Right cardiac atrium (tissue), 5 donors: Measurements from ENCODE around the gene SMARCD3. TPM values are rescaled to one million over a fixed set of nuclear protein-coding genes. Genes with fewer than 3 reads are reported as not detected.

Experiments used
- ATAC-seq, 2 donors: fragments of 200-7000 bp; cut with Tn5 transposase; one replicate each; pipeline versions ENCODE4 v1.8.0 to v1.9.1; 2020; ENCODE audit warnings: moderate library complexity in 2 of 2, mild to moderate bottlenecking in 1 of 2
- DNase-seq, 3 donors: peaks; one replicate each; pipeline ENCODE4 v3.0.0-alpha.2; 2020
- H3K27ac ChIP-seq: one replicate; pipeline ENCODE4 v1.5.1; 2013; ENCODE audit warnings: mild to moderate bottlenecking, low read length, control low read depth, moderate library complexity
- H3K27me3 ChIP-seq: one replicate; pipeline ENCODE4 v1.6.1; 2013; ENCODE audit not compliant: control insufficient read depth, insufficient read depth
- H3K4me1 ChIP-seq: one replicate; pipeline ENCODE4 v1.6.1; 2013; ENCODE audit warnings: low read length; ENCODE audit not compliant: control insufficient read depth, insufficient read depth
- H3K4me3 ChIP-seq: one replicate; pipeline ENCODE4 v1.5.1; 2013; ENCODE audit warnings: low read length, control low read depth
- H3K9me3 ChIP-seq: one replicate; pipeline ENCODE4 v1.6.1; 2013; ENCODE audit warnings: low read length; ENCODE audit not compliant: control insufficient read depth
- whole genome bisulfite sequencing: extraction: QIAGEN DNeasy Blood & Tissue Kit; methylation state at CpG from one replicate; pipeline ENCODE4 v1.1.7; 2013; 5-methylcytosine and 5-hydroxymethylcytosine counted together
- intact Hi-C, 4 donors: fragments of 100-400 bp; cut with DNase I; formaldehyde crosslinking; loops; one replicate each; pipeline versions ENCODE4 v1.11.0 to v1.14.0; 2022 to 2023
- polyA plus RNA-seq: library from polyadenylated mRNA; stranded (reverse); fragments of 200-250 nt; gene quantifications from one replicate; pipeline ENCODE4 v1.2.3, GENCODE V29; 2013
- total RNA-seq, 4 donors: library from RNA; stranded (reverse); fragmentation: NEBNext Ultra II Directional; extraction: Animal tissue kit (Norgen Biotek cat#: 25700); gene quantifications; one replicate each; pipeline ENCODE4 v1.2.1, GENCODE V29; 2021
- donor health status: healthy with polysubstance abuse.
- donor health status: DM: no; HTN: yes; CAD: no.
- donor health status: DM: no; HTN: no; CAD: no.
- donor health status: DM: no; HTN: yes; CAD: no; lungs with severe emphysema.
- donor health status: DM: yes; HTN: yes; CAD: no.

The SMARCD3 gene
- total and polyA plus RNA-seq, 5 donors: 141 to 291 (median 223) TPM

- Histone ChIP-seq H3K4me1 (no peaks in the 10 kb centered on the region), H3K27me3 (no peaks in the 10 kb centered on the region), H3K4me3 (no peak overlapping the region), H3K9me3 (no peaks in the 10 kb centered on the region), H3K27ac (no peak overlapping the region)
- WGBS: 82% methylated on average over 28 of the region's 28 CpGs
- intact Hi-C loops: no loop called here
- no peak for ATAC-seq
- DNase-seq: peak in 1 of 3 donors; percentile 60
These were observed 13.3 kb downstream of the SMARCD3 start for GRCh38 chr7:151235091-151235787.

- Histone ChIP-seq H3K4me3 (no peak overlapping the region), H3K27me3 (no peaks in the 10 kb centered on the region), H3K9me3 (no peaks in the 10 kb centered on the region), H3K4me1 (no peaks in the 10 kb centered on the region), H3K27ac (no peak overlapping the region)
- no peak for ATAC-seq
- intact Hi-C loops: no loop called here
- WGBS: 77% methylated on average over 9 of the region's 9 CpGs
- DNase-seq: peak in 1 of 3 donors; percentile 60
These were observed 14.7 kb downstream of the SMARCD3 start for GRCh38 chr7:151233804-151234203.

- intact Hi-C loops: no loop called here
- Histone ChIP-seq H3K4me1 (no peaks in the 10 kb centered on the region), H3K27ac (peak overlapping the region; percentile 42), H3K9me3 (no peaks in the 10 kb centered on the region), H3K27me3 (no peaks in the 10 kb centered on the region), H3K4me3 (peak overlapping the region; percentile 72)
- peak; percentile 59 to 66 (median 64) for DNase-seq
- peak; percentile 29 to 72 for ATAC-seq
- WGBS: 8% methylated on average over 36 of the region's 36 CpGs
These were observed 15.4 kb downstream of the SMARCD3 start for GRCh38 chr7:151232917-151233701.

DNA sequence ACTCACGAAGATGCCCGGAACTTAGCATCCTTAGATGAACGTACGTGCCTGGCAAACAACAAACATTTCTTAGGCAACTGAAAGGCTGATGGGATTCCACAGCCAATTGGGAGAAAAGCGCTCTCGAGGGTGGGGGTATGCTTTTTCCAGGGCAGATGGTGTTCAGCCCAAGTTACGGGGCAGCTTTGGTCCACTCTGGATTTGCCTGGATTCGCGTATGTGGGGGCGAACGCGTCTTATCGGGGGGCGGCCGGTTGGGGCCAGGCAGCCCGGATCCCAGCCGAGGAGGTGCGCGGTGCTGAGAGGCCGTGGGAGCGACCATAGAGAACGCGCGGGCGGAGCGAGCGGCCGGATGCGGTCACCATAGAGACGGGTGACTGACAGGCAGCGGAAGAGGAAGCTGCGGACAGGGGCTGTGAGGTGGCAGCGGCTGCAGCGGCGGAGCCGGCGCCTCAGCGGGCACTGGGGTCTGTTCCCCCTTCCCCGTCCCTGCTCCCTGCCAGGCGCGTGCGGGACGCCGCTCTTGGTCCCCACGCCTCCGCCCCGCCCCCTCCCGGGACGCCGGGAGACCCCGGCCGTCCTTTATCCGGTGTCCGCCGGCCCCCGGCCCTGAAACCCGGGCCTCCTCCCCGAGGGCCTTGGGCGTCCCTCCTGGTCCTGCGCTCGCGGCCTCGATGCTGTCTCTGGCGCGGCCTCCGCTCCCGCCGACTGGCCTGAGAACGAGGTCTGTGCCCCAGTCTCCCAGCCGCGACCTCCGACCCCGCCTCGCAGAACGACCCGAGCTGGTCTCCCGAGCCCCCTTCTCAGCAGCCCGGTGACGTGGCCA, 16.2 kb downstream of the SMARCD3 start, which contains the start of gene CHPF2:
Gene CHPF2 (plus strand): TSS at position 393 of the 826 bp plus-strand sequence. CDS start 1,529 bp downstream, outside the sequence.
- ATAC-seq (peak; percentile 95 to 96), DNase-seq (peak; percentile 93 to 97 (median 96))
- intact Hi-C loops: no loop called here
- Histone ChIP-seq H3K9me3 (no peaks in the 10 kb centered on the region), H3K4me3 (peak within 1 kb of the TSS; percentile 72), H3K27me3 (no peaks in the 10 kb centered on the region), H3K27ac (peak within 1 kb of the TSS; percentile 42), H3K4me1 (no peaks in the 10 kb centered on the region)
- WGBS: under 1% methylated on average over 79 of the region's 79 CpGs

DNA sequence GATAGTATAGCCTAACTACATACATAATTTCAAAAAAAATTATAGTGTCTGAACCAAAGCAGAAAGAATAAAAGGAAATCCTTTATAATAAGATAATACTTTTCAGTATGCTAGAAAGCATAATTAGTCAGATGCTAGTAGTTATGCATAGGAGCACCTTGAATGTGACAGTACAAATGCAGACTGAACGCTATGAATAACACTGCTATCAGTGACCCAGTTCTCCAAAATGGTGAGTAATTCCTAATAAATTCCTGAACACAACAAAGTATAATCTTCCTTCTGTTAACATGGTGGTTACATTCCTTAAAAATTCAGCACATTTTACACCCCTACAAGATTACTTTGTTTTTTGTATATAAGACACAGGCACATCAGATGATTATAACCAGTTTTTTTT, 17.4 kb downstream of the SMARCD3 start:
- Histone ChIP-seq H3K4me3 (no peak overlapping the region), H3K27ac (no peak overlapping the region), H3K4me1 (peaks cover 3% of the 10 kb centered on the region), H3K9me3 (no peaks in the 10 kb centered on the region), H3K27me3 (no peaks in the 10 kb centered on the region)
- intact Hi-C loops: no loop called here
- WGBS: 56% methylated on average over 1 of the region's 1 CpG
- no peak for DNase-seq
- ATAC-seq: no peak

DNA sequence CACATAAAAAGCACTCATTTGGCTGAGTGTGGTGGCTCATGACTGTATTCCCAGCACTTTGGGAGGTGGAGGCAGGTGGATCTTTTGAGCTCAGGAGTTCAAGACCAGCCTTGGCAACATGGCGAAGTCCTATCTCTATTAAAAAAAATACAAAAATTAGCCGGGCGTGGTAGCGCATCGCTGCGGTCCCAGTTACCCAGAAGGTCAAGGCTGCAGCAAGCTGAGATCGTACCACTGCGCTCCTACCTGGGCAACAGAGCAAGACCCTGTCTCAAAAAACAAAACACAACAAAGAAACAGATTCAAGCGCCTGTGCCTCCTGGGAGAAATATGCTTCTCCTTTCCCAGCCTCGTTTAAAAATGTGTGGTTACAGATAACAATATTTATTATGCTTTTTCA, 19.2 kb downstream of the SMARCD3 start:
- no peak overlapping the region for H3K4me3 ChIP-seq
- H3K4me1 ChIP-seq: peaks cover 6% of the 10 kb centered on the region
- no peaks in the 10 kb centered on the region for H3K9me3 ChIP-seq
- ATAC-seq (no peak), DNase-seq (peak in 1 of 3 donors; percentile 28)
- WGBS: 91% methylated on average over 10 of the region's 10 CpGs
- intact Hi-C loops: no loop called here
- no peak overlapping the region for H3K27ac ChIP-seq
- no peaks in the 10 kb centered on the region for H3K27me3 ChIP-seq

- ATAC-seq (no peak), DNase-seq (peak in 1 of 3 donors; percentile 7)
- peak overlapping the region; percentile 80 for H3K4me3 ChIP-seq
- H3K9me3 ChIP-seq: no peaks in the 10 kb centered on the region
- intact Hi-C loops: no loop called here
- no peak overlapping the region for H3K27ac ChIP-seq
- no peaks in the 10 kb centered on the region for H3K27me3 ChIP-seq
- H3K4me1 ChIP-seq: peaks cover 6% of the 10 kb centered on the region
- WGBS: 72% methylated on average over 10 of the region's 10 CpGs
These were observed 20.2 kb downstream of the SMARCD3 start for GRCh38 chr7:151228024-151228866.

DNA sequence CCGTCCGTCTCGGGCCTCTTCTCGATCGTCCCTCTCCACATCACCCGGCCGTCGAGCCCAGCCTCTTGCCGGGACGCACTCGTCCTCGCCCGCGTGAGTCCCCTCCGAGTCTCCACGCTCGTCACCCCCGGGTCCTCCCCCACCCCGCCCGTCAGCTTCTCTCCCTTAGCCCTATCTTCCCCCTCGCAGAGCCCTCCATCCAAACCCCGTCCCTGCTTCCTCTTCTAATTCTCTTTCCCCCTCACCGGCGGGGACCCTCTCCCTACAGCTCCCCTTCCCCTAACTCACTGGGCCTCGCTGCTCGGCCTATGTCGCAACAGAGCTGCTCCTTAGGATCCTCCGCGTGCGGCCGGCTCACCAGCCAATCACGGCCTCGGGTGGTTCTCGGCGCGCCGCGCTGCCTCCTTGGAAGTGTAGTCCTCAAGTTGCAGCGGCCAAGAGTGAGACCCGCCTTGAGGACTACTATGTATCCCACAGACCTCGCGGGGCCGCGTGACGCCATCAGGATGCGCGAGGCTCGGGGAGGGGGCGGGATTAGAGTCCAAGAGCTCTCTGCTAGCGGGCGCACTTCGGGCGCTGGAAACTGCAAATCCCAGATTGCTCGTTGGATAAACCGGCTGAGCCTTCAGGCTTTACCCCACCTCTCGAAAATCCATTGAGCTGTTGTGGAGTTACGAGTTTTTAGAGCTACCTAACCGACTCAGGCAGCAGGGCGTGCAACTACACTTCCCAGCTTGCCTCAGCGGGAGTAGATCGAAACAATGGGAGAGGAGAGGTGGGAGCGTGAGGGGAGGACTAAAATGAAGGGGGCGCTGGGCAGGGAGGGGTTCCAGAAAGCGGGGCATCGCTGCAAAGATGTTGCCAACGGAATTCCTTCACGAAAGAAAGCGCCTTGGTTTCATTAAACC, 21.4 kb downstream of the SMARCD3 start, which contains the start of gene ABCF2:
Gene ABCF2 (minus strand): TSS at position 331 of the 908 bp plus-strand sequence. CDS start 747 bp downstream, outside the sequence.
- ATAC-seq: peak; percentile 99
- Histone ChIP-seq H3K27me3 (no peaks in the 10 kb centered on the region), H3K4me1 (peaks cover 6% of the 10 kb centered on the region), H3K27ac (peak within 1 kb of the TSS; percentile 87), H3K9me3 (no peaks in the 10 kb centered on the region), H3K4me3 (peak within 1 kb of the TSS; percentile 83)
- WGBS: under 1% methylated on average over 68 of the region's 68 CpGs
- intact Hi-C loops: no loop called here
- DNase-seq: peak; percentile 99 to 100 (median 100)

- Histone ChIP-seq H3K4me1 (peaks cover 6% of the 10 kb centered on the region), H3K4me3 (peak overlapping the region; percentile 83), H3K9me3 (no peaks in the 10 kb centered on the region), H3K27ac (peak overlapping the region; percentile 65), H3K27me3 (no peaks in the 10 kb centered on the region)
- DNase-seq (no peak), ATAC-seq (peak in 1 of 2 donors; percentile 1)
- WGBS: 2% methylated on average over 15 of the region's 15 CpGs
- intact Hi-C loops: no loop called here
These were observed 22.0 kb downstream of the SMARCD3 start for GRCh38 chr7:151226560-151226874.
